ENCODE measurements around the gene CLCN4. TPM values are rescaled to one million over a fixed set of nuclear protein-coding genes. Genes with fewer than 3 reads are reported as not detected.
A peak's percentile ranks its signal among the peaks of the same experiment; 100 is the strongest.

CLCN4 gene
- total and polyA plus RNA-seq, 8 donors, result 4.4 to 11.8 (median 5.9) TPM

DNA sequence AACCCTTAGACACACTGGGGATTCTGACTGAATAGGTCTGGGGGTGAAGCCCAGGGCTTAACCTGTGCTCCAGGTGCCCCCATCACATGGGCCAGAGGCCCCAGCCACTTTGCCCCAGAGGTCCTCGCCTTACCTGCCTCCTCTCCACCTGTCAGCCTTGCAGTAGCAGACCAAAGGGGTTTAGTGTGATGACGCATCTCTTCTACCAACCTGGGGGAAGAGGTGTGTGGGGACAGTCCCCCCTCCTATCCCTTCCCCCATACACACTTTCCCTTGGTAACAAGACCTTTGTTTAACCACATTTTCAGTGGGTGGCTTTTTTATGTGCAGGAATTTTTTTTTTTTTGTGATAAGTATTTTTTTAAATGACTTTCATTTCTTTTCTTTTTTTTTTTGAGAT, 6.3 kb downstream of the CLCN4 start:
- no peak for TF ChIP-seq CTCF (IDR thresholded peaks at IDR 0.05)
- Histone ChIP-seq H3K27ac (no peak overlapping the region), H3K4me1 (peaks cover 0 to 24% of the 10 kb centered on the region in 2 donors), H3K9me3 (no peaks in the 10 kb centered on the region), H3K4me3 (no peak overlapping the region), H3K36me3 (no peaks in the 10 kb centered on the region), H3K27me3 (peaks cover 0 to 8% of the 10 kb centered on the region in 2 donors)
- intact Hi-C loops (cut with DNase I), result no loop called here
- DNase-seq, result no peak
- ATAC-seq, result no peak

GRCh38 chrX:10164879-10165278, 8.1 kb downstream of the CLCN4 start:
- no peak for TF ChIP-seq CTCF (IDR thresholded peaks at IDR 0.05)
- no peak overlapping the region for H3K4me3 ChIP-seq
- ATAC-seq, result no peak

DNA sequence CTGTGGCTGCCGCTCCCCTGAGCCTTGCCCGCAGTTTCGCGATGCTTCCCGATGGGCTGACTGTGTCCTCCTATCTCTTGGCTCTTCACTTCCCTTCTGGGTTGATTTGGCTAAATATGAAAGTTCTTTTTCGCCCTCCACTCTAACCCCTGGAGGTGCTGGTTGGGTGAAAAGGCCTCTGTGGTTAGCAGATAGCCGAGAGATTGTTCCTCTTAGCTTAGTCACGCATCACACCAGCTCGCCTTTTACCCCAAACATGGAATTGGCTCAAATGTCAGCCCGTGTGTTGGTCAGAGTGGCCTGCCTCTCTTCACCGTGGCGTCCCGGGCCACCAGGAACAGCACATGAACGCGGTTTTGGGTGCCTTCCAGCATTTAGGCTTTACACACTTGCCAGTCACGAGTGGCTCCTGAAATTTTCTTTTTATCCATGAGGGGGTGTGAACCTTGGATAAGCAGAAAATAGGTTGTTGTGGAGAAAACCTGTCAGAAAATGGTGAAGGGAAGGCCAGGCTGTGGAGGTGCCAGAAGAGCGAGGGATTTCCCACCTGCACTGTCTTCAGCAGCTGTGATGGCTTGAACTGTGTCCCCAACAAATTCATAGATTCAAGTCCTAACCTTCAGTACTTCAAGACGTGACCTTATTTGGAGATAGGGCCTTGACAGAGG, 8.9 kb downstream of the CLCN4 start:
- H3K36me3 ChIP-seq, result no peaks in the 10 kb centered on the region
- H3K9me3 ChIP-seq, result no peaks in the 10 kb centered on the region
- H3K27me3 ChIP-seq, result no peaks in the 10 kb centered on the region
- ATAC-seq, result peak; percentile 31
- H3K4me3 ChIP-seq, result no peak overlapping the region
- intact Hi-C loops (cut with DNase I), result no loop called here
- no peak for TF ChIP-seq CTCF (IDR thresholded peaks at IDR 0.05)
- H3K4me1 ChIP-seq, result peaks cover 0 to 29% of the 10 kb centered on the region in 2 donors
- DNase-seq, result no peak
- peak overlapping the region in 1 of 2 donors; percentile 75 for H3K27ac ChIP-seq

More at GRCh38 chrX:10164879-10165278, 8.1 kb downstream of the CLCN4 start:
- intact Hi-C loops (cut with DNase I), result no loop called here
- no peak for DNase-seq
- peak overlapping the region in 1 of 2 donors; percentile 75 for H3K27ac ChIP-seq
- H3K36me3 ChIP-seq, result no peaks in the 10 kb centered on the region
- peaks cover 0 to 29% of the 10 kb centered on the region in 2 donors for H3K4me1 ChIP-seq
- no peaks in the 10 kb centered on the region for H3K27me3 ChIP-seq
- no peaks in the 10 kb centered on the region for H3K9me3 ChIP-seq

- no peak for TF ChIP-seq CTCF (IDR thresholded peaks at IDR 0.05)
- ATAC-seq, result no peak
These were observed 9.5 kb downstream of the CLCN4 start for GRCh38 chrX:10166248-10166716.

GRCh38 chrX:10166731-10167151, 10.0 kb downstream of the CLCN4 start:
- TF ChIP-seq CTCF (IDR thresholded peaks at IDR 0.05), result no peak
- ATAC-seq, result peak; percentile 61
- peak in 2 of 4 donors; percentile 58 to 84 for DNase-seq

More at GRCh38 chrX:10166248-10166716, 9.5 kb downstream of the CLCN4 start:
- peak overlapping the region in 1 of 2 donors; percentile 75 for H3K27ac ChIP-seq
- intact Hi-C loops (cut with DNase I), result no loop called here
- H3K4me3 ChIP-seq, result no peak overlapping the region
- no peaks in the 10 kb centered on the region for H3K36me3 ChIP-seq
- H3K27me3 ChIP-seq, result no peaks in the 10 kb centered on the region
- DNase-seq, result no peak
- no peaks in the 10 kb centered on the region for H3K9me3 ChIP-seq
- peaks cover 0 to 29% of the 10 kb centered on the region in 2 donors for H3K4me1 ChIP-seq

More at GRCh38 chrX:10166731-10167151, 10.0 kb downstream of the CLCN4 start:
- Histone ChIP-seq H3K27ac (peak overlapping the region in 1 of 2 donors; percentile 75), H3K4me3 (no peak overlapping the region), H3K27me3 (no peaks in the 10 kb centered on the region), H3K36me3 (no peaks in the 10 kb centered on the region), H3K9me3 (no peaks in the 10 kb centered on the region), H3K4me1 (peaks cover 0 to 29% of the 10 kb centered on the region in 2 donors)
- intact Hi-C loops (cut with DNase I), result no loop called here

Measured in left lung (tissue), 10 donors.